DND-41 (cell line): ENCODE measurements around the gene EDEM3.

Source experiments
- ATAC-seq: fragments of 200-7000 bp; cut with Tn5 transposase; 3 replicates; pipeline ENCODE4 v1.9.1; 2021; ENCODE audit warnings: low read depth; ENCODE audit not compliant: insufficient read depth
- DNase-seq: peaks from one replicate; pipeline ENCODE4 v3.0.0-alpha.2; 2020
- H2AFZ ChIP-seq: 2 replicates; pipeline ENCODE4 v1.6.0; 2012; ENCODE audit warnings: low read depth, low read length
- H3K27ac ChIP-seq: 2 replicates; pipeline ENCODE4 v1.5.1; 2012; ENCODE audit warnings: low read length, inconsistent platforms
- H3K27me3 ChIP-seq: fragments of 200-600 bp; sonication (generic); 2 replicates; pipeline ENCODE4 v1.6.0; 2012; ENCODE audit warnings: low read length, mild to moderate bottlenecking, inconsistent platforms; ENCODE audit not compliant: insufficient read depth, poor library complexity
- H3K36me3 ChIP-seq: 2 replicates; pipeline ENCODE4 v1.5.1; 2012; ENCODE audit warnings: low read length, inconsistent platforms; ENCODE audit not compliant: insufficient read depth
- H3K4me1 ChIP-seq: 2 replicates; pipeline ENCODE4 v1.5.1; 2012; ENCODE audit warnings: mild to moderate bottlenecking, low read length; ENCODE audit not compliant: insufficient read depth
- H3K4me2 ChIP-seq: 2 replicates; pipeline ENCODE4 v1.6.0; 2012; ENCODE audit warnings: mild to moderate bottlenecking, moderate library complexity, low read length, inconsistent platforms; ENCODE audit not compliant: insufficient read depth
- H3K4me3 ChIP-seq, 2 experiments: fragments of 200-600 bp in 1 of 2; shearing (Covaris generic) in 1 of 2; 2 replicates each; pipeline ENCODE4 v1.5.1; 2012 to 2016; ENCODE audit warnings: inconsistent platforms in 2 of 2, low read length in 2 of 2, mild to moderate bottlenecking in 2 of 2, low read depth in 1 of 2, moderate library complexity in 1 of 2
- H3K79me2 ChIP-seq: 2 replicates; pipeline ENCODE4 v1.6.0; 2012; ENCODE audit warnings: low read length, inconsistent platforms; ENCODE audit not compliant: insufficient read depth
- H3K9ac ChIP-seq: 2 replicates; pipeline ENCODE4 v1.6.0; 2012; ENCODE audit warnings: low read depth, mild to moderate bottlenecking, inconsistent platforms, low read length, moderate library complexity
- H3K9me3 ChIP-seq: 2 replicates; pipeline ENCODE4 v1.5.1; 2012; ENCODE audit warnings: low read length, moderate library complexity, mild to moderate bottlenecking, inconsistent platforms; ENCODE audit not compliant: insufficient read depth, severe bottlenecking
- H4K20me1 ChIP-seq: 2 replicates; pipeline ENCODE4 v1.6.0; 2012; ENCODE audit warnings: low read length; ENCODE audit not compliant: insufficient read depth
- CTCF ChIP-seq: IDR thresholded peaks from 2 replicates; pipeline ENCODE4 v1.5.1; 2012; ENCODE audit warnings: borderline replicate concordance, low read length, moderate library complexity, mild to moderate bottlenecking; ENCODE audit not compliant: poor library complexity, severe bottlenecking; ENCODE audit errors: extremely low read depth
- EZH2 ChIP-seq: IDR thresholded peaks from 3 replicates; pipeline ENCODE4 v1.6.1; 2012; ENCODE audit warnings: borderline replicate concordance, low read depth, mild to moderate bottlenecking, moderate library complexity, low read length, inconsistent platforms; ENCODE audit not compliant: severe bottlenecking

EDEM3 gene

DNA sequence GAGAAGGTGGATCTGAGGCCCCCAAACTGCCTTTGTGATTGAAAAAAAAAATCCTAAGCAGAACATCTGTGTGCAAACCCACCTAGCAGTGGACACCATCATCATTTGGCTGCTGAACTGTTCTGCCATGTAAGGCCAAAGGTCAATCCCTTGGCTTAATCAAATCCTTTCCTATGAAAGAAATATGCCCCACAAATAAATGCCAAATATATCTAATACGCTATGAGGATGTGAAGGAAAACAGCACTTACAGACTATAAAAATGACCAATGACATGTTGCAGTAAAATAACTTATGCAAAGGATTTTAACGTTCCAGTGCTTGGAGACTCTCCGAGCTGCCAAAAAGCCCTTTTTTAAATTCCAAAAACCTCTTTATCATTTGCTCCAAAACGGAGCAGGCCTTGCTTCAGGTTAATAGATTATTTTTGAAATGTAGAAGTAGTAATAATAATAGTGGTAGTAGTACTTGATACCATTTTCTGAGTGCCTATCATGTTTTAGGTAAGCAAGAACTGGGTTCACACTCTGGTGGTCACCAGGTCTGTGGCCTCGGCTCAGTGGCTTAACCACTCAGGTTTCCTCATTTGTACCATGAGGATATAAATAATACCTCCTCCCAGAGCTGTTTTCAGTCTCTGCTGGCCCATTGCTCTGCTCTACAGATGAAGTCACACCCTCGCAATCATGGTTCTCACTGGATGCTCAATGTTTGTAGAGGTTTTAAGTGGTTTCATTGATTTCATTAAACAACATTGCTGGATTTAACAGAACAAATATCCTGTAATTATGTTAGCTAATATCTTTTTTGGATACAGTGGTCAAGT is 47.9 kb upstream of the EDEM3 start:
- Histone ChIP-seq H3K27me3 (no peaks in the 10 kb centered on the region), H3K9ac (no peak overlapping the region), H2AFZ (no peak overlapping the region), H3K4me3 (no peak overlapping the region), H4K20me1 (no peaks in the 10 kb centered on the region), H3K4me2 (no peak overlapping the region), H3K27ac (no peak overlapping the region), H3K36me3 (no peaks in the 10 kb centered on the region), H3K79me2 (no peaks in the 10 kb centered on the region), H3K9me3 (no peaks in the 10 kb centered on the region), H3K4me1 (no peaks in the 10 kb centered on the region)
- ATAC-seq (no peak), DNase-seq (no peak)
- no peak for TF ChIP-seq EZH2
- TF ChIP-seq CTCF, result no peak

DNA sequence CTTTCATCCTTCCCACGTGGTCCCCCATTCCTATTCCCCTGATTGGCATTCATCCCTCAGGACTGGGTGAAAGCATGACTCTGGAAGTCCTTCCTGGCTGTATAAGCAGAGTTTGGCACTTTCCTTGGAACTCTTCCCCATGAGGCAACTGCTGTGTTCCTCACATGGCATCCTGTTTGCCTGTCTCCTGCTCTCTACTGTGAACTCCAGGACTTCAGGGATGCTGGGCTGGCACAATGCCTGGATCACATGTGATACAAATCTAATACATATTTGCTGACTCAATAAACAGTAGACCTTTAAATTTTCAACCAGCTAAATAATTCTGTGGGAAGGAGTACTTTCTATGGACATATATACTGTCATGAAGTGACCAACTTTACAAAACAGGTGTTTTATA is 46.8 kb upstream of the EDEM3 start:
- ATAC-seq, result no peak

GRCh38 chr1:184800876-184801275 is 46.2 kb upstream of the EDEM3 start:
- Histone ChIP-seq H2AFZ (no peak overlapping the region), H3K4me1 (no peaks in the 10 kb centered on the region), H3K36me3 (no peaks in the 10 kb centered on the region), H3K9ac (no peak overlapping the region), H4K20me1 (no peaks in the 10 kb centered on the region), H3K27ac (no peak overlapping the region), H3K4me3 (no peak overlapping the region), H3K4me2 (no peak overlapping the region), H3K79me2 (no peaks in the 10 kb centered on the region), H3K27me3 (no peaks in the 10 kb centered on the region), H3K9me3 (no peaks in the 10 kb centered on the region)
- ATAC-seq, result no peak
- TF ChIP-seq CTCF (no peak), EZH2 (no peak)
- DNase-seq, result no peak

More for the DNA sequence above, 46.8 kb upstream of the EDEM3 start:
- TF ChIP-seq CTCF (no peak), EZH2 (no peak)
- Histone ChIP-seq H3K27ac (no peak overlapping the region), H4K20me1 (no peaks in the 10 kb centered on the region), H3K9me3 (no peaks in the 10 kb centered on the region), H3K36me3 (no peaks in the 10 kb centered on the region), H3K79me2 (no peaks in the 10 kb centered on the region), H2AFZ (no peak overlapping the region), H3K27me3 (no peaks in the 10 kb centered on the region), H3K4me1 (no peaks in the 10 kb centered on the region), H3K9ac (no peak overlapping the region), H3K4me3 (no peak overlapping the region), H3K4me2 (no peak overlapping the region)
- no peak for DNase-seq

- no peaks in the 10 kb centered on the region for H3K27me3 ChIP-seq
- no peak overlapping the region for H3K9ac ChIP-seq
- no peaks in the 10 kb centered on the region for H3K36me3 ChIP-seq
- no peak overlapping the region for H3K27ac ChIP-seq
- no peak overlapping the region for H2AFZ ChIP-seq
- H3K4me1 ChIP-seq, result no peaks in the 10 kb centered on the region
- H4K20me1 ChIP-seq, result no peaks in the 10 kb centered on the region
- no peaks in the 10 kb centered on the region for H3K9me3 ChIP-seq
- no peak overlapping the region for H3K4me2 ChIP-seq
- no peaks in the 10 kb centered on the region for H3K79me2 ChIP-seq
- H3K4me3 ChIP-seq, result no peak overlapping the region
- ATAC-seq (no peak), DNase-seq (no peak)
- no peak for TF ChIP-seq CTCF
- TF ChIP-seq EZH2, result no peak
These were observed 39.3 kb upstream of the EDEM3 start for GRCh38 chr1:184793967-184794366.
